Stimulated activated CD8-positive, alpha-beta memory T cell treated with anti-CD3 and anti-CD28 coated beads, Interleukin-15, amount 100 ng/mL, for 1 hour (primary cell): ENCODE data around the gene PAGE4.

Experiments
- DNase-seq: peaks from one replicate; pipeline ENCODE4 v3.0.0-alpha.2; 2020; ENCODE audit warnings: low read depth

PAGE4 gene, protein sequence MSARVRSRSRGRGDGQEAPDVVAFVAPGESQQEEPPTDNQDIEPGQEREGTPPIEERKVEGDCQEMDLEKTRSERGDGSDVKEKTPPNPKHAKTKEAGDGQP

DNA sequence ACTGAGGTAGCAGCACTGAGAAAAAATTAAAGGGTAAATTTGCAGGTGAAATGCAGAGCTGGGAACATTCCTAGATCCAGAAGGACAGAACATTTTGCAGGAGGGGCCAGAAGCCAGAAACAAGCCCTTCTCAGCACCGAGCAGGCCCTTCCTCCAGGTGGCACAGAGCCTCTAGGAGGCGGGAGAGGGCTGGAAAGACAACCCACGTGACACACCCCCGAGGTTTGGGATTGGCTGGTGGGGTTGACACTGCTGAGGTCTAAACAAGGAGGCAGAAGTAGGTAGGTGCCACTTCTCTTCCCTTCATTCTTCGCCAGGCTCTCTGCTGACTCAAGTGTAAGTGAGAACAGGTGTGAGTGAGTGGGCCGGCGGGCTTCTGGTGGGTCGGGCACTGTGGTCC lies at the start of gene PAGE4:
Gene PAGE4 (plus strand): TSS at position 288 of the 400 bp plus-strand sequence. CDS start 1,126 bp downstream, outside the sequence.
- no peak for DNase-seq

DNA sequence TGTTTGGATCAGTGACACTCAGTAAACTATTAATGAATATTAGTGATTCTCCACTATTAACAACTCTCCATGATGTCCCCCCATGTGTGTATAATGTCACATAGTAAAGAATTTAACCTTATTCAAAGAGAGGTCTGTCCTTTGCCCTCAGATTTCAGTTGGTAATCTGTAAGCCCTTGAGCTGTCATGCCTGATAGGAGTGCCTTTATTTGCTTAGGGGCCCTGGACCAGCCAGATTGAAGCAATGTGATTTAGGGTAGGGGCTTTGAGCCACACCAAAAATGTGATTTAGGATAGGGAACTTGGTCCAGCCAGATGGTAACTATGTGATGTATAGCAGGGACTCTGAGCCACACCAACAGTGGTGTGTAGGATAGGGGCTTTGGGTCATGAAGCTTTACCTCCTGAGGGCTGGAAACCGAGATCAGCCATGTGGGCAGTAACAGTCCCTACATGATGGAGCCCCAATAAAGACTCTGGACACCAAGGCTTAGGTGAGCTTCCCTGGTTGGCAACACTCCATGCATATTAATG lies 44.3 kb upstream of the PAGE4 start:
- no peak for DNase-seq

DNA sequence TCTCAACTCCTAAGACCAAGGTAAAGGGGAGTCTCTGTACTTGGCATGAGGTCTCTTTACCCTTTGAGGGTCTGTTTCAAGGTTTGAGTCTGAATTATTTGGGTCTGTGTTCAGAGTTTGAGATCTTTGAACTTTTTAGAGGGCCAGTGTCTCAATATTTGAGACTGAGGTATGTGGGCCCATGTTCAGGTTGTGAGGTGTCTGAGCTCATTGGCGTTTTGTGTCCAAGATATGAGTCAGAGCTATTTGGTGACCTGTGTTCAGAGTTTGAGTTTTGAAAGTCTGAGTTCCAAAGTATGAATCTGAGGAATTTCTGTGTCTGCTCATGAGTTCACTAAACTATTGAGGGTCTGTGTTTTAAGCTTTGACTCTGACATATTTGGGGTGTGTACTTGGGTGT lies 36.7 kb upstream of the PAGE4 start:
- no peak for DNase-seq

DNA sequence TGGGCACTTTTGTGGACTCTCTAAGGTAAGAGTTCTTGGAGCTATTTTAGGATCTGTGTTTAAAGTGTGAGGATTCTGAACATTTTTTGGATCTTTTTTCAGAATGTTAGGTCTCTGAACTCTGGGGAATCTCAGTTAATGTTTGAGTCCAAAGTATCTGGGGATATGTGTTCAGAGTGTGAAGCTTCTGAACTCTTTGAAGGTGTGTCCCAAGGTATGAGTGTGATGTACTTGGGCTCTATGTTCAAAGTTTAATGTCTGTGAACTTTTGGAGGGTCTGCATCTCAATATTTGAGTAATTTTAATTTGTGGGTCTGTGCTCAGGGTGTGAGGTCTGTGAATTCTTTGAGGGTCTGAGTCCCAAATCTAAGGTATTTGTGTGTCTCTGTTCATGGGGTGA lies 35.4 kb upstream of the PAGE4 start:
- DNase-seq, result no peak

DNA sequence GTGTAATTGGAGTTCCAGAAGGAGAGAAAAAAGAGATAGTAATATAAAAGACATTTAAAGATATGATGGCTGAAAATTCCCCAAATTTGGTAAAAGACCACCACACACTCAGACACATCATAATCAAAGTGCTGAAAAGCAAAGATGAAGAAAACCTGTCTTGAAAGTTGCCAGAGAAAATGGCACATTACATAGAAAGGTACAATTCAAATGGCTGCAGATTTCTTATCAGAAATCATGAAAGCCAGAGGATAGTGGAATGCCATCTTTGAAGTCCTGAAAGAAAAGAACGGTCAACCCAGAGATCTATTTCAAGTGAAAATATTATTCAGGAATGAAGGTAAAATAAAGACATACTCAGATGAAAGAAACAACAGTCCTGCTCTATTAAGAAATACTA lies 29.3 kb upstream of the PAGE4 start:
- DNase-seq, result no peak

DNA sequence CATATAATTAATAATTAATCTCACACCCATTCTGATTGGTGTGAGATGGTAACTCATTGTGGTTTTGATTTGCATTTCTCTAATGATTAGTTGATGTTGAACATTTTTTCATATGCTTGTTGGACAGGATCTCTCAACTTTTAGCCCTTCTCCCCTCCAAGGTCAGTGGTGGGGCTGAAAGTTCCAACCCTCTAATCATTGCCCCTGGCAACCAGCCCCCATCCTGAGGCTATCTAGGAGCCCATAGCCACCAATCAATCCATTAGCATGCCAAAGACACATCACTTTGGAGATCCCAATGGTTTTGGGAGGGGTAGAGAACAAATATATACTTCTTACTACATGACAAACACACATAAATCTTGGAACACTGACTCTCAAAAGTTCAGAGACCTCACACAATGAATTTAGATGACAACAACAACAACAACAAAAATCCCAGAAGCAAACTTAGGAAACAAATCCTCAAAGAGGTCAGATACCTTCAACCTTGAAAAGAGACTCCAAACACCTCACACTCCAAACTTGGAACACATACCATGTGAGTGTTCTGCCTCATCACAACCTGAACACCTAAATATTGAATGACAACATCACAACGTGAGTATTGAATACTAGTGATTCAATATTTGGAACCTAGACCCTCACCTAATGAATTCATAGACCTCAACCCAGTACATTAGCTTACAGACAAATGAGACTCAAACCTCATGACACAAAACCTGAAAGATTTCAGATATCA lies 19.0 kb upstream of the PAGE4 start:
- no peak for DNase-seq

DNA sequence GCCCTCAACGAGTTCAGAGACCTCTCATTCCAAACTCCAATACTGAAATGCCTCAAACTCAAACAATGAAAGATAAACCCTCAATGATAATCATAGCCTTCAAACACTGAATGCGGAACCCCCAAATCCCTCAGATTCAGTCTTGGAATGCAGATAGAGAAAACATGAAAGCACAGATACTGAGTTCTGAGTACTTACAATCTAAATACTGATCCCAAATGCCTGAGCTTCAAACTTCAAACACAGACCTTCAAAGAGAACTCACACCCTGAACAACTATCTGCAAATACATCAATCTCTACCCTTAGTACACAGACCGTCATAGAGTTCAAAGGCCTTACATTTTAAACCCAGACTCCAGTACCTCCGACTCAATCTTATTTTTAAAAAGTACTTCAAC lies 16.9 kb upstream of the PAGE4 start:
- no peak for DNase-seq

DNA sequence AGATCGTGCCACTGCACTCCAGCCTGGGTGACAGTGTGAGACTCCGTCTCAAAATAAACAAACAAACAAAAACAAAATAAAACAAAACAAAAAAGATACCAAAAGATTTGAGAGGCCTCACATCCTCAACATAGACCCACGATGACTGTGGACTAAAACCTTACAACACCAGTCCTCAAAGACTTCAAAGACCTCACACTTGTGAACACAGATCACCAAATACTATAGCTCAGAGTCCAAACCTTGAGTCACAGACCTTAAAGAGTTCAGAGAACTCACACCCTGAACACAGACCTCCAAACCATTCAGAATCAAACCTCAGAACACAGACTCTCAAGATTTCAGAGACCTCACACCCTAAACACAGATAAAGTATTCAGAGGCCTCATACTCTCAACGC lies 12.7 kb upstream of the PAGE4 start:
- DNase-seq, result no peak

DNA sequence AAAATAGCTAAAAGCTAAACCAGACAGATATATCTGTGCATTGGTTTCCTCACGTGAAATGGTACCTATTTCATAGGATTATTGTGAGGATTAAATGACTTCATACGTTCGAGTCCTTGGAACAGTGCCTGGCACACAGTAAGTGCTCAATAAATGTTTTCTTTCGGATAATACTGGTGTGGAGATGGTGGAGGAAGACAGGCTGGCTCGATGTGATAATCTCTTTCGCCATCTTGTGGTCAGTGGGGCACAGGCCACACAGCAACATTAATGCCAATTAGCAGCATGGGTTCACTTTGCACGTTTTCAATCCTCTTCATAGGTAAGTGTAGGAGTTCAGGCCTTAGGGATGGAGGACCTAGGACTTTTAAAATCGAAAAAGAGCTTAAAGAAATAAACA lies 9.3 kb downstream of the PAGE4 start:
- no peak for DNase-seq

DNA sequence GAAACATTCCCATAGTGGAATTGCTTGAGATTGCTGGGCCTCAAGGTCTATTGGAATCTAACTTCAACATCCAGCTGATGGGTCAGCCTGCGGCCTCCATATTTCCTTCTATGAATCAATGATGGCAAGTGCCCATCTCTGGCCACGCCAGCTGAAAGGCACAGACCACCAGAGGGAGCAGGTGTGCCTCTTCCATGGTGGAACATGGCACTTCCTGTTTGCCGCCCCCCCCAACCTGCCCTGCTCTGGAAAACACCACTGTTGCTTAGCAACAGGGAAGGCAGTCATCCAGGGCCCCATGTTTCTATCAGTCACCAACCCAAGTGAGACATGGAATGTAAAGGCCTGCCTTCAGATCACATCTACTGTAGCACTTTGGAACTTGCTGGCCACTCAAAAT lies 11.6 kb downstream of the PAGE4 start:
- no peak for DNase-seq

DNA sequence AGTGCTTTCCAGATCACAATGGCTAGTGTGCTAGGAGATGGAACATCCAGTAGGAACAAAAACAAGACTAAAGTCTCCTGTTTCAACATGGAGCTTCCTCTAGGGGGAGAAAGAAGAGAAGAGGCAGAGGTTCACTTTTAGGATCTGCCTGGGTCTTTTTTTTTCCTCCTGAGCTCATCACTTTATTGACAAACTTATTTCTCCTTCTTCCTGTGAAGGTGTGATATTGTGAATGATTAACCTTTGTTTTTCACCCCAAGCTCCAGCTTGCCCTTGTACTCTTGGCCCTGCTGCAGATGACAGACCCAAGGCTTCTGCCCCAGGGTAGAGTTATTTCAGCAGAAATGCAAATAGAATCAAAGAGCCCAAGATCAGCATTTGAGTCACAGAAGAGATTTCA lies 13.5 kb downstream of the PAGE4 start:
- DNase-seq, result no peak

DNA sequence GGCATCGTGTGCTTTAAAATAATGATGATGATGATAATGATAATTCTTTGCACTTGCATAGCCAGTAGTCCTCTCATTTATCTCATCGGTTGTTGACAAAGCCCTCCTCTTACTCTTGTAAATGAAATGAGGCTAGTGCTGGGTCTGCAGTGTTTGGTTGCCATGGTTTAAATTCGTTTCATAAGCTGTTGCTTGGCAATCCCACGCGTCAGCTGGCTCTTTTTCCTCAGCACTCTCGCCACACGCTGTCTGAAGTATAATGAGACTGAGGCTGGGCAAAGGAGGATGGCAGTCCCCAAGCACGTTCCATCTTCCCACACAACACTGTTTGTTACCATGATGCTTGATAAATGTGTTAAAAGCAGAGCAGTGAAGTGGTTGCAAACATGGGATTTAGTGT lies 15.5 kb downstream of the PAGE4 start:
- no peak for DNase-seq

DNA sequence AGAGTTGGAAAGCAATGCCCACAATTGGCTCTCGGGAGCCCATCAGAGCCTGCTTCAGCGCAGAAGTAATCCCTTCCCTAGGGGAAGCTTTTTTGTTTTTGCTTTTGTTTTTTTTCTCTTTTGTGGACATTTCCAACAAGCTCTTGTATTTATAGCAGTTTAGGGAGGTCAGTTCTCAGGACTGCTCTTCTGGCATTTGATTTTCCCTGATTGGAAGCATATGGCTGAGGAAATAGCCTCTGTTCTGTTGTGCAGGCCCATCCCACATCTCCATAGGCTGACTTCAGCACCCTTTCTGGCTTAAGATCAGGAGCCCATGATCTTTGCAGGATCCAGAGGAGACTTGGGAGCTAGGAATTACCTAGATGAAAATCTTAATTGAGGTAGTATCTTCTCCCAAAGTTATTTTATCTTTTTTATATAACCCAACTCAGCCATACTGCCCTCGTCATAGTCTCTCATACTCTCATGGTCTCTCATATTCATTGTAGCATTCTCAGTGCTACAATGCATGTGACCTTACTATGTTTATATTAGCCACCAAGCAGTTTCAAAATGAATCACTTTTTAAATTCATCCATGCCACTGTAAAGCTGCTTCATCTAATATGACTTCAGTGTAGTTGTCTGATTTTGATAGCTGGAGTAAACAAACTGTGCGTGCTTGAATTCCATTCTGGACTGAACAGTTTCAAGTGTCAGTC lies 16.7 kb downstream of the PAGE4 start:
- DNase-seq, result no peak

DNA sequence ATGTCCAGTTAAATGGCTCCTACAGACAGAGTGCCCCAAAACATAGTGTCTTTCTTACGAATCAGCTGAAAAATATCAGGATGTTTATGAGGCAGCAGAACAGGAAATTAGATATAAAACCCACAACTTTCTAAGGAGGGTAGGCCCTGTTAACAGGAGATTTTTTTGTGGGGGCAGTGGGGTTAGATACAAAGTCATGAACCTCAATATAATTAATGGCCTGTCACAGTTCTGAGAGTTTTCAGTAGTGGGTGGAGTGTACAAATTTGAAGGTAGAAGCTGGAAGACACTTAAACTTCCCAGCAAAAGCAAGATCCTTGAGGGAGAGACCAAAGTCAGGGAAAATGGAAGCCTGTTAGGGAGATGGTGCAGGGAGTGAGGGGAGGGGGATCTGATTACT lies 17.4 kb downstream of the PAGE4 start:
- no peak for DNase-seq

DNA sequence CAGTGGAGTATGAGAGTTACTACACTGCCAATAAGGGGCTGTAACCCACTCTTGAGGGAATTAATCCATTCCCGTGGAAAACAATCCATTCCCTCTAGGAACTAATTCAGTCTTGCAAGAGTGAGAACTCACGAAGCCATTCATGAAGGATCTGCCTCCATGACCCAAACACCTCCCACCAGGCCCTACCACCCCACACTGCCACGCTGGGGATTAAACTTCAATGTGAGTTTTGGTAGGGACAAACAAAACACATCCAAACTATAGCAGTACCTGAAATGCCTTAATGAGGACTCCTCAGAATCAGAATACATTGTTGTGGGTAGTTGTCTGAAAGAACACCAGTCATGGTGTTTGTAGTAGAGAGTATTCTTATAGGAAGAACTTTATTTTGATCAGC lies 19.2 kb downstream of the PAGE4 start:
- no peak for DNase-seq

DNA sequence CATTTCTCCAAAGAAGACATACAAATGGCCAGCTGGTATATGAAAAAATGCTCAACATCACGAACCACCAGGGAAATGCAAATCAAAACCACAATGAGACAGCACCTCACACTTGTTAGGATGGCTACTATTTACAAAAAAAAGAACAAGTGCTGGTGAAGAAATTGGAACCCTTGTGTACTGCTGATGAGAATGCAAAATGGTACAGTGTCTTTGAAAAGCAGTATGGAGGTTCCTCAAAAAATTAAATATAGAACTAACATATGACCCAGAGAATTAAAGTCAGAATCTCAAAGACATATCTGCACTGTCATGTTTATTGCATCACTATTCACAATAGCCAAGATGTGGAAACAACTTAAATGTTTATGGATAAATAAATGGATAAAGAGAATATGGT lies 20.9 kb downstream of the PAGE4 start:
- DNase-seq, result no peak

DNA sequence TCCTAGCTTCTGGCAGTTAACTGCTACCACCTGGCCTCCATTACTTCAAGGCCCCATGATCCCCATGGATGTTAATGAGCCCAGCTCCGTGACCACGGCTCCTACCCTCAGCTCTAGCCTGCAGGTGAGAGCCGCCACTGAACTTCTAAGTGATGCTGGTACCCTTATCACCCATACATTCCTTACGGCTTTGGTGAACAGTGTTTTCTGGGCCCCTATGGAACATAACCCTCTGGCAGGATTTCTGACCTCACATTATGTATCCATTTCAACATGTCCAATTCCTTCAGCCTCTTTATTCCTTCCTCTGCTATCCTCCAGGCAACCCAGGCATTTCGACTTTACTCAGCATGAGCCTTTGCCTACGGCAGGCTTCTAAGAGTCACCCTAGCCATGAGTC lies 24.6 kb downstream of the PAGE4 start:
- no peak for DNase-seq

DNA sequence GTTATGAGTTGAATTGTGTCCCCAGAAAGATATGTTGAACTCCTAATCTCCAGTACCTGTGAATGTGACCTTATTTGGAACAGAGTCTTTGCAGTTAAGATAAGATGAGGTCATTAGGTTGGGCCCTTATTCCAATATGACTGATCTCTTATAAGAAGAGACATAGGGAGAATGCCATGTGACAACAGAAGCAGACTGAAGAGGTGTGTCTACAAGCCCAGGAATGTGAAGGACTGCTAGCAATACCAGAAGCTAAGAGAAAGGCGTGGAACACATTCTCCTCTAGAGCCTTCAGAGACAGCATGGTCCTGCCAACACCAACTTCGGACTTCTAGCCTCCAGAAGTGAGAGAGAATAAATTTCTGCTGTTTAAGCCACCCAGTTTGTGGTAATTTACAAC lies 27.7 kb downstream of the PAGE4 start:
- no peak for DNase-seq

DNA sequence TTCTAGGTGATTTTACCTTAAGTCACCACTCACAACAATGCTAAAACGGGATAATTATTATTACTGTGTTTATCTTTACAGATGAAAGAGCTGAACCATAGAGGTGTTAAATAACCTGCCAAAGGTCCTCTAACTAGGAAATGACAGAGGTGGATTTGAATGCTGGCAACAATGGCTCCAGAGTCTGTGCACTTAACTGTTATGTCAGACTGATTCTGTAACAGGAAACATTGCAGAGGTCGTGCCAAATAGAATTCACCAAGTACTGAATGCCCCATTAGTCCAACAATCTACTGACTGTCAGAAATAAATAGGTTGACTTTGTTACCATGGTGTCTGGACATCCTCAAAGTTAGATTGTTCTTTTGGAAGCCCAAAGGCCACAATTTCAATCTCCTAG lies 29.2 kb downstream of the PAGE4 start:
- no peak for DNase-seq

DNA sequence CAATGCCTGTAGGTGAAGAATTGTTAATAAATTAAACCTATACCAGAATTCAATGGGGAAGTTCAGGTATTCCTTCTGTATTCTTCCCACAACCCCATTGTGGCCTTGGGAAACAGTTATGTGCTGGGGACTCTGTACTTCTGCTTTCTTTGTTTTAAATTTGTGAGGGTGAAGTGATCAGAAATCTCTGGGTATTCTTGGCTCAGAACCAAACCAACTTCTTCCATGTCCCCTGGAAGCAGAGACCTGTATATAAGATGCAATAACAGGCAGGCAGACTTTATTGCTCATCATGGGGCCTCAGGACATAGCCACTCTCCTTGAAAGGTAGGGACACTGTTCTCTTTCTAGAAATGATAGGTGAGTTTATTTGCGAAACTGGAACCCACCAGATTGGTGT lies 30.4 kb downstream of the PAGE4 start:
- no peak for DNase-seq

DNA sequence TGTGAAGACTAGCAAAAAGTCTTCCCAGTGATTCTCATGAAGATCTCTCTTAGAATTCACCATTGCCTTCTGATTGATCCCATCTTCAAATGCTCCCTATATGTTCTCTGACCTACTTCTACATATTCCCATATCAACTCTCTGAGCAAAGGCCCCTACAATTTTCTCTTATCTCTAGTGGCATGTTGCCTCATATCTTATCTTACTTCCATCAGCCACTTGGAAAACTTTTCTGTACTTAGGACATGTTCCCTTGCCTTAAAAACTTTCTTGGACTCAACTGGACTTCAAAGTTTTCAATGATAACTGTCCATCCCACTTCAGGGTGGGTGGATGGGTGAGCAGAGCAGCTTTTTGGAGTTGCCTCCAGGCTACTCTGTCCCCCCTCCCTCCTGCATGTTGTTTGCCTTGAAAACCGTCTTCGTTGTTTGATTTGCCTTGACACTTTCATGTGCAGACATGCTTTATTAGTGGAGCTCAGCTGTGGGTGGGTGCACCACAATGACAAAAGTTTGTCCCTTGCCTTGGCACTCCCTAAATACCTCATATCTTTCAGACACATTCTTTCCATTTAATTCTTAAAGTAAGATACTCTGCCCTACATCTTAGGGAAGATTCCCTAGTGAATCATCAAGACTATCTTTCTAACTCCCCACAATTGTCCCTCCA lies 31.9 kb downstream of the PAGE4 start:
- no peak for DNase-seq

DNA sequence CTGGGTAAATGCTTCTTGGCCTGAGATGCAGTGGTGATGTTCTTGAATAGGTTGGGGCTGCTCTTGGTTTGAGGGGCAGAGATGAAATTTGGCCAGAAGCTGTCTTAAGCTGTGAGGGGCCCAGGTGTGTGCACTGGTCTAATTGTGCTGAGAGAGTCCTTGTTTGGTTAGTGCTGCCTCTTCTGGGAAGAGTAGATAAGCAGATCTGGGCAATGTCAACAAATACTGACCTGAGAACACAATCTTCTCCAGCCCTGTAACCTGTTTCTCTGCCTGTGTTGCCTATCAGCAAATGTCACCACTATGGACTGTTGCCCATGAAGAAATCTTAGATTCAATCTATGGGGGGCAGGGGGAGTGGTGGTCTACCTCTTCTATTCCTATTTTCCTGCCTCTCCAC lies 33.0 kb downstream of the PAGE4 start:
- no peak for DNase-seq

DNA sequence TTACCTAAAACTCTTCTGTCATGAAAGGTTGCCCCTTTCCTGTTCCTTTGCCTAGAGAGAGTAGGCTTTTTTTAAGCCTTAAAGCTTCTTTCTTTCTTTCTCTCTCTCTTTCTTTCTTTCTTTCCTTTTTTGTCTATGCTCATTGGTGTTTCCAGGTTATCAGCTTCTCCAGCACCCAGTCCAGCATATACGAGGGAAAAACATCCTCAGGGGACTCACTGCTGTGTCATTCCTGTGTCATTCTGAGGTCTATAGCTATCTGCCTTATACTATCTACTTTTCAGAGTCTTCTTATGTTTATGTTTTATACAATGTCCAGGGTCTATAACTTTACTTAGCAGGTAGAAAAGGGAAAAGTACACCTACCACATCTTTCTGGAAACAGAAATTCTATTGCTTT lies 39.6 kb downstream of the PAGE4 start:
- no peak for DNase-seq
